ENCODE results near the gene USF2.

- TF ChIP-seq CTCF (IDR thresholded peaks at IDR 0.05; ENCODE audit: poor library complexity) (no peak), EZH2 (IDR thresholded peaks at IDR 0.05; ENCODE audit: borderline replicate concordance) (no peak), EZH2phosphoT487 (IDR thresholded peaks at IDR 0.05; ENCODE audit: low read depth, severe bottlenecking, unreplicated experiment) (no peak)
Observed at GRCh38 chr19:35264268-35265125, 4.3 kb upstream of the USF2 start.

Data from hepatocyte (in vitro differentiated cells).